Mononuclear cell (primary cell): ENCODE data around the gene LAMA1. TPM values are rescaled to one million over a fixed set of nuclear protein-coding genes. Genes with fewer than 3 reads are reported as not detected.
"Not testable (repeated sequence)": the region's sequence is repeated elsewhere in the genome, so short reads cannot be mapped to it uniquely, and the experiment has no call there.

Experiments
- H3K27me3 ChIP-seq: 2 replicates; pipeline ENCODE4 v1.6.0; 2011; ENCODE audit warnings: low read length, control low read depth; ENCODE audit not compliant: insufficient read depth
- H3K4me1 ChIP-seq: 2 replicates; pipeline ENCODE4 v1.5.1; 2011; ENCODE audit warnings: mild to moderate bottlenecking, low read length, control low read depth; ENCODE audit not compliant: insufficient read depth
- H3K4me3 ChIP-seq: 2 replicates; pipeline ENCODE4 v1.5.1; 2011; ENCODE audit warnings: mild to moderate bottlenecking, low read length, moderate library complexity
- H3K9me3 ChIP-seq: 2 replicates; pipeline ENCODE4 v1.5.1; 2011; ENCODE audit warnings: low read depth, mild to moderate bottlenecking, control low read depth, low read length
- total RNA-seq: library from RNA; depleted of rRNA; stranded (reverse); fragments of >200 nt; gene quantifications from one replicate; pipeline ENCODE4 v1.2.3, GENCODE V29; 2012

The LAMA1 gene
- not detected for total RNA-seq

DNA sequence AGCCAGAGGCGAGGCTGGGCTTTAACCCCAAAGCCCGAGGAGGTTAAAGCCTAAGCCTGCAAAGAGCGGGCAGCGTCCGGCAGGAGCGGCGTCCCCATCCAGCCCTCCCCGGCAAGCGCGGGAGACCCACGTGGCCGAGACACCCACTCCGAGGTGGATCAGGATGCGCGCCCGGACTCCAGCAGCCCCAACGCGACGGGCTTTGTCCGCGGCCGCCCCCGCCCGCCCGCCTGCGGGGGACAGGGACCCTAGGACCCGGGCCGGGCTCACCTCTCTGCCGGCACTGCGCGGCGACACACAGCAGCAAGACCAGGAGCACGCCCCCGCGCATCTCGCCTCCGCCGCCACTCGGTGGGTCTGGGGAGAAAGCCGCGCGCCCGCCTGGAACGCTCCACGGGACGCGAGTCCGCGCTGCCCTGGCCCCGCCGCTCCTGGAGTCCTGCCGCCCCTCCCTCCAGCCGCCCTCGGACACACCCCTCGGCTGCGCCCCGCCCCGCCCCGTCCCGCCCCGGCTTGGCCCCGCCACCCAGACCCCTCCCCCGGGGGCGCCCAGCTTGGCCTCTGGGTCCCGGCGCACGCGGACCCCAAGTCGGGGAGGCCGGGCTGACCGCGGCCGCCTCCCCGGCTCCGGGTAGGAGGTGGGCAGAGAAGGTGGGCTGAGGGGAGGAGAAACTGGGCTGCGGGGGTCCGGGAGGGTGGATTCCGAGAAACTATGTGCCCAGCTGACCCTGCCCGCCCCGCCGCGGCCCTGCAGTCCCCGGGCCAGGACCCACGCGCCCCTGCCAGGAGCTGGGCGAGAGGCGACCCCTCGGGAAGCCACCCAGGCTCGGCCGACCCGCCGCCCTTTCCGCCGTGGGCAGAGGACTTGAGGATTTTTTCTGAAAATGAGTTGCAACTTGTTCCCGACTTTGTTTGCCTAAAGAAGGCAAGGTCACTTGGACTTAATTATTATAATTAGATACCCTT, at the start of gene LAMA1:
Gene LAMA1, minus strand, starts transcription at position 408 of the 966 bp plus-strand sequence. Its CDS starts 77 bp downstream, at position 331.
- peaks cover 42% of the 10 kb centered on the region for H3K27me3 ChIP-seq
- H3K9me3 ChIP-seq, result no peaks in the 10 kb centered on the region
- no peaks in the 10 kb centered on the region for H3K4me1 ChIP-seq
- H3K4me3 ChIP-seq, result no peak within 1 kb of the TSS

DNA sequence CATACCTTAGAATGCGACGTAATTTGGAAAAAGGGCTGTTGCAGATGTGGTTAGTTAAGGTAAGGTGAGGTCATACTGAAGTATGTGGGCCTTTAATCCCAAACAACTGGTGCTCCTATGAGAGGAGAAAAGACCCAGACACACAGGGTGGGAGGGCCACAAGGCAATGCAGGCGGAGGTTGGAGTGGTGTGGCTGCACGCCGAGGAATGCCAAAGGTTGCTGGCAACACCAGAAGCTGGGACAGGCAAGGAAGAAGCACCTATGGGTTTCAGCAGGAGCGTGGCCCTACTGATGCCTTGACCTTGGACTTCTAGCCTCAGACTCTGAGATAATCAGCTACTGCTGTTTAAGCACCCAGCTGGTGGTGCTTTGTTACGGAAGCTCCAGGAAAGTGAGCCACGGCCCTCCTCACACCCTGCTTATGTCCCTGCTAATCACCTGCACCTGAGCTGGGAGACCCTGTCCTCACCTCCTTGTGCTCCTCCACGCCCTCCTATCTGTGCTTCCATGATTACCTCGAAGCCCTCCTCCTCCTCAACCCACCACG, 48.3 kb upstream of the LAMA1 start:
- Histone ChIP-seq H3K4me1 (no peaks in the 10 kb centered on the region), H3K9me3 (no peaks in the 10 kb centered on the region), H3K27me3 (no peaks in the 10 kb centered on the region), H3K4me3 (no peak overlapping the region)

DNA sequence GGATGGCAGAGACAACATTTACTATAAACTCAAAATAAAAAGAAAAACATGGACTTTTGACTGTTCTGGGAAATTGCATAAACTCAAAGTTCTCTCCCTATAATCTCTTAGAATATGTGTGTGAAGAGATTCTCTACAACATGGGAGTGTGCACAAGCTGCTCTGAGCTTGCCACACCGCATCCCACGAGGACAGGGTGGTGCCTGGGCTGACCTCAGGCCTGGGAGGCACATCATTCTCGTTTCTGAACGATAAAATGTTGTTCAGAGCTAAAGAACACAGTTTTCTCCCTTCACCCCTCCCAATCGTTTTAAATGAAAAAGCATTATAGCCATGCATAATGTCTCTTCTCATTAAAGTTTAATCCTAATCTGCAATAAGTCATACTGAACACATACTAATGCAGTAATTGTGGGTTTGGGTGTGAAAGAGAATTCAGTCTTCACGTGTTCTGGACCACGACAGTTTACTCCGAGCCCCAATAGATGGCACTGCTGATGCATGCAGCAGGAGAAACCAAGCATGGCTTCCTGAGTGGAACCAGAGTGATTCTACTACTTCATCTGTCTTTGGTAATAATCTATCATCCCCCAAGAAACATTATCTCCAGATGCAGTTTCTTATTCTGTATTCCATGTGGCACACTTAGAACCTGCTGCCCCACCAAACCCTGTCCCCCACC, 46.9 kb upstream of the LAMA1 start:
- Histone ChIP-seq H3K4me3 (no peak overlapping the region), H3K27me3 (no peaks in the 10 kb centered on the region), H3K9me3 (no peaks in the 10 kb centered on the region), H3K4me1 (no peaks in the 10 kb centered on the region)

DNA sequence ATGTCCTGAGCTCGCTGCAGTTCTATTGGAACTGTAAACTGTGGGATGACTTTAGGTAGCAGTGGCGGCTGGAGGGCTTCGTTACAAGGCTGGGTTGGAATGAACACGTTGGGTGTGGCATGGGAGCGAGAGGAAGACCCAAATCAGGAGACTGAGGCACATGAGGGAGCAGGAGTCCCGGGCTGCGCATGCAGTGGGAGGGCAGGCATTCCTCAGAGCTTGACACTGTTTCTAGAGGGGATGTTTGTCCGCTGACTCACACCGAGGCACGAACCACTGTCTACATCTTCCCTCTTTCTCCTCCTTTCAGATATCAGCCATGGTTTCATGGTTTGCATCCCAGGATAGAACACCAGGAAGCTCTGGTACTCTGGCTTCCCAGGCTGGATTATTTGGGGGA, 40.6 kb upstream of the LAMA1 start:
- Histone ChIP-seq H3K4me1 (no peaks in the 10 kb centered on the region), H3K9me3 (no peaks in the 10 kb centered on the region), H3K27me3 (no peaks in the 10 kb centered on the region), H3K4me3 (no peak overlapping the region)

- Histone ChIP-seq H3K4me1 (no peaks in the 10 kb centered on the region), H3K9me3 (no peaks in the 10 kb centered on the region), H3K4me3 (no peak overlapping the region), H3K27me3 (no peaks in the 10 kb centered on the region)
These were observed 40.2 kb upstream of the LAMA1 start for GRCh38 chr18:7157760-7158159.

GRCh38 chr18:7155887-7156286, 38.3 kb upstream of the LAMA1 start:
- Histone ChIP-seq H3K9me3 (no peaks in the 10 kb centered on the region), H3K27me3 (no peaks in the 10 kb centered on the region), H3K4me1 (no peaks in the 10 kb centered on the region), H3K4me3 (no peak overlapping the region)

- no peak overlapping the region for H3K4me3 ChIP-seq
- no peaks in the 10 kb centered on the region for H3K27me3 ChIP-seq
- H3K4me1 ChIP-seq, result no peaks in the 10 kb centered on the region
- no peaks in the 10 kb centered on the region for H3K9me3 ChIP-seq
These were observed 37.5 kb upstream of the LAMA1 start for GRCh38 chr18:7155092-7155491.

DNA sequence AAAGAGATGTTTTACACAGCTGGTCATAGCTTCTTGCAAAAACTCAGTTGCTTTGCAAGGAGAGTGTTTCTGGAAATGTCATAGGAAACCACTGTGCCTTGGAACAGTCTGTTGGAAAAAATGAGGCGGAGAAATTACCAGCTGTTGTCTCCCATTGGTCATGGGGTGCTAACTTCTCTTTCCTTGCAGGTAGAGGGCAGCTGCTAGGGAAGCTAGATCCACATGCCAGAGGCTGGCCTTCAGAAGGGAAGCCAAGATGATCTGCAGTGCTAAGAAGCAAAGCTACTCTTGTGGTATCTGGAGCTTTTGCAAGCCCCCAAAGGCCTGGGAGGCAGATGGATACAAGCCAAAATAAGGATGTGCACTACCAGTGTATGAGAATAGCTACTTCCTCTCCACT, 34.8 kb upstream of the LAMA1 start:
- H3K4me3 ChIP-seq, result no peak overlapping the region
- no peaks in the 10 kb centered on the region for H3K27me3 ChIP-seq
- H3K4me1 ChIP-seq, result no peaks in the 10 kb centered on the region
- no peaks in the 10 kb centered on the region for H3K9me3 ChIP-seq

GRCh38 chr18:7147399-7147798, 29.8 kb upstream of the LAMA1 start:
- Histone ChIP-seq H3K4me1 (no peaks in the 10 kb centered on the region), H3K4me3 (no peak overlapping the region), H3K27me3 (no peaks in the 10 kb centered on the region), H3K9me3 (no peaks in the 10 kb centered on the region)

DNA sequence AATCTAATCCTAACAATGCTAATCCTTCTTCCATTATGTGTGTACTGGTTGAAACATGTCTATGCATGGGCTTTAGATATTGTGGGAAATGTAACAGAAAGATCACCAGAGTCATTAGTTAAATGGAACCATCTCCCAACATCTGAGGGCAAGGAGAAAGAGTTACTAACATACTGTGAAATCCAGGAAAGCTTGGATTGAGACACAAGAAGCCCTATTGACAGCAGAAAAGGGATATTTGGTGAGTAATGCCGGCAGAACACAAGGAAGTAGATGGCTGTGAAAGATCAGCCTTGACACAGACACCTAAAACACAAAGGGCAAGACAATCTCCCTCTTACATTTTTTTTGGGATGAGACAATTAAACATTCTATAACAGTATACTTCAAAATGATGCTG, 28.5 kb upstream of the LAMA1 start:
- Histone ChIP-seq H3K27me3 (no peaks in the 10 kb centered on the region), H3K4me1 (no peaks in the 10 kb centered on the region), H3K4me3 (no peak overlapping the region), H3K9me3 (no peaks in the 10 kb centered on the region)

DNA sequence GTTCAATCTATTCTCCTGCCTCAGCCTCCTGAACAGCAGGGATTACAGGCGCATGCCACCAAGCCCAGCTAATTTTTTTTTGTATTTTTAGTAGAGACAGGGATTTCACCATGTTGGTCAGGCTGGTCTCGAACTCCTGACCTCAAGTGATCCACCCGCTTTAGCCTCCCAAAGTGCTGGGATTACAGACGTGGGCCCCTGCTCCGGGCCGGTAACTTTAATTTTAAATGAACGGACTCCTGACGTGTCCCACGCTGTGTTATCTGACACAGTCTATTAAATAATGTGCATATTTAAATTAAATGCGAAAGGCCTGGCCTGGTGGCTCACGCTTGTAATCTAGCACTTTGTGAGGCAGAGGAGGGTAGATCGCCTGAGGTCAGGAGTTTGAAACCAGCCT, 27.3 kb upstream of the LAMA1 start:
- H3K4me3 ChIP-seq, H3K9me3 ChIP-seq, H3K27me3 ChIP-seq, H3K4me1 ChIP-seq: not testable (repeated sequence)

DNA sequence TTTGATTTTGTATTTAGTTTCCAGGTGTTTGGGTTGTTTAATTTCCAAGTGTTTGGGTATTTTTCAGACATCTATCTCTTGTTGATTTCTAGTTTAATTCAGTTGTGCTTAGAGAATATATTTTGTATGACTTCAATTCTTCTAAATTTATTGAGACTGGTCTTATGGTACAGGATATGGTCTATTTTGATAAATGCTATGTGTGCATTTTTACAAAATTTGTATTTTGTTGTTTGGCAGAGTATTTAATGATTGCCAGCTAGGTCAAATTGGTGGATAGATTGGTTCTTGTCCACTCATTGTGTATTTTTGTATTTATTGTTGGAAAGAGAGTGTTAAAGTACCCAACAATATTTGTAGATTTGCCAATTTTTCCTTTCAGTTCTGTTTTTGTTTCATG, 23.7 kb upstream of the LAMA1 start:
- no peaks in the 10 kb centered on the region for H3K27me3 ChIP-seq
- no peaks in the 10 kb centered on the region for H3K4me1 ChIP-seq
- no peaks in the 10 kb centered on the region for H3K9me3 ChIP-seq
- no peak overlapping the region for H3K4me3 ChIP-seq

DNA sequence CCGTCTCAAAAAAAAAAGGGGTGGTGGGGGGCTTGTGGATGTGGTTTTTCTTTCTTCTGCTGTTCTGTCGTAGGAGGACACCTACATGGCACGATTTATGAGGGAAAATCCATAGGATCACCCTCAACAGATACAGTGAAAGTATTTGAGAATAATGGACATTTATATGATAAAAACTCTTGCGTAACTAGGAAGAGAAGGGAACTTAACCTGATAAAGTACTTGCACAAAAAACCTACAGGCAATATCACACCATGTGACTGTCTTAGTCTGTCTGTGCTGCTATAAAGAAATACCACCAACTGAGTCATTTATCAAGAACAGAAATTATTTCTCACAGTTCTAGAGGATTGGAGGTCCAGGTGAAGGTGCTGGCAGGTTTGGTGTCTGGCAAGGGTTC, 21.8 kb upstream of the LAMA1 start:
- no peak overlapping the region for H3K4me3 ChIP-seq

GRCh38 chr18:7133181-7133580, 15.6 kb upstream of the LAMA1 start:
- no peaks in the 10 kb centered on the region for H3K4me1 ChIP-seq
- no peaks in the 10 kb centered on the region for H3K27me3 ChIP-seq
- H3K4me3 ChIP-seq, result no peak overlapping the region
- H3K9me3 ChIP-seq, result no peaks in the 10 kb centered on the region

More for the DNA sequence above, 21.8 kb upstream of the LAMA1 start:
- Histone ChIP-seq H3K4me1 (no peaks in the 10 kb centered on the region), H3K27me3 (no peaks in the 10 kb centered on the region), H3K9me3 (no peaks in the 10 kb centered on the region)

DNA sequence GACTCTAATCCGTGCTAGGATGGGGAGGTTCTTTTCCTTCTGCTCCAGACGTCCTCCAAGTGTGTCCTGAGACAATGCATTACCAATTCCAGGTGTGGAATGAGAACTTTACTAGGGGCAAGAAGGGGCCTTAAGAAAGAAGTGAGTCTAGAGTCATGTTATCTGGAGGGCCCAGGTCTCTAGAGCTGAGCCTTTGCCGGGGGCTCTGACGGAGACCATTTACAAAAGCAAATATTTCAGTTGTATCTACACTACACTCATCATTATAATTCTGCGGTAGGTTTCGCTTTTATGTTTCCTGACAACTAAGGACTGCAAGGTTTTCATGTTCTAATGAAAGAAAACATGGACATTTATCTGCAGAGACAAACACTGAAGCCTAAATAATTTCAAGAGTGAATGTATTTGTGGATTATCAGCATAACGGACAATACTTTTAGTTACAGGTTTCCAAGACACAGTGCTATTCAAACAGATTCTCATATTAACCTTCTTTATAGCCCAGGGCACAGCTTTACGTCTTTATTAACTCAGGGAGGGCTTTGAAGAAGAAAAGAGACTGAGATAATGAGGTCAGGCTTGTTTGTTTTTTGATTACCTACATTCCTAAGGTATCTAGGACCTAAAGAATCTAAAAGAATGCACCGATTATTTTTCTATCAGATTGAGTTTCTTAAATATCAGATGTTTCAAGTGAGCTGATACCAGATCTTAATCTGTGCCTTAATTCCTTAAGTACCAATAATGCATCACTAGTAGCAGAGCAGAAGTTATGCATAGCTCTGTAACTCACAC, 15.0 kb upstream of the LAMA1 start:
- no peaks in the 10 kb centered on the region for H3K27me3 ChIP-seq
- H3K9me3 ChIP-seq, result no peaks in the 10 kb centered on the region
- no peak overlapping the region for H3K4me3 ChIP-seq
- no peaks in the 10 kb centered on the region for H3K4me1 ChIP-seq
